ENCODE data around the gene TTC28.
"Not testable (repeated sequence)": the region's sequence is repeated elsewhere in the genome, so short reads cannot be mapped to it uniquely, and the experiment has no call there.

Gene TTC28

GRCh38 chr22:28217277-28217676, 462.4 kb downstream of the TTC28 start:
- no peak overlapping the region for H3K9ac ChIP-seq (ENCODE audit: low read length)
- no peaks in the 10 kb centered on the region for H3K36me3 ChIP-seq (ENCODE audit: control insufficient read depth, insufficient read depth, low read length, severe bottlenecking)
- DNase-seq (ENCODE audit: low read depth): no peak
- H3K4me3 ChIP-seq (ENCODE audit: low read length): no peak overlapping the region
- H3K27me3 ChIP-seq (replicated peaks; ENCODE audit: control insufficient read depth, insufficient read depth, low read length): no peaks in the 10 kb centered on the region
- H3K4me1 ChIP-seq (ENCODE audit: control insufficient read depth, insufficient read depth, low read length): no peaks in the 10 kb centered on the region
- H3K9me3 ChIP-seq (ENCODE audit: control insufficient read depth, low read length): no peaks in the 10 kb centered on the region

GRCh38 chr22:28214750-28215149, 464.9 kb downstream of the TTC28 start:
- H3K36me3 ChIP-seq (ENCODE audit: control insufficient read depth, insufficient read depth, low read length, severe bottlenecking); H3K9ac ChIP-seq (ENCODE audit: low read length); DNase-seq (ENCODE audit: low read depth); H3K4me1 ChIP-seq (ENCODE audit: control insufficient read depth, insufficient read depth, low read length); H3K9me3 ChIP-seq (ENCODE audit: control insufficient read depth, low read length); H3K27me3 ChIP-seq (replicated peaks; ENCODE audit: control insufficient read depth, insufficient read depth, low read length); H3K4me3 ChIP-seq (ENCODE audit: low read length): not testable (repeated sequence)

GRCh38 chr22:28209457-28209856, 470.2 kb downstream of the TTC28 start:
- H3K4me3 ChIP-seq (ENCODE audit: low read length): not testable (repeated sequence)

GRCh38 chr22:28208787-28209186, 470.9 kb downstream of the TTC28 start:
- Histone ChIP-seq H3K36me3 (ENCODE audit: control insufficient read depth, insufficient read depth, low read length, severe bottlenecking) (no peaks in the 10 kb centered on the region), H3K27me3 (replicated peaks; ENCODE audit: control insufficient read depth, insufficient read depth, low read length) (no peaks in the 10 kb centered on the region), H3K4me1 (ENCODE audit: control insufficient read depth, insufficient read depth, low read length) (peaks cover 18% of the 10 kb centered on the region), H3K9ac (ENCODE audit: low read length) (no peak overlapping the region), H3K9me3 (ENCODE audit: control insufficient read depth, low read length) (no peaks in the 10 kb centered on the region), H3K4me3 (ENCODE audit: low read length) (no peak overlapping the region)
- DNase-seq (ENCODE audit: low read depth): peak; percentile 39

More at GRCh38 chr22:28209457-28209856, 470.2 kb downstream of the TTC28 start:
- H3K9me3 ChIP-seq (ENCODE audit: control insufficient read depth, low read length); H3K9ac ChIP-seq (ENCODE audit: low read length); H3K36me3 ChIP-seq (ENCODE audit: control insufficient read depth, insufficient read depth, low read length, severe bottlenecking); DNase-seq (ENCODE audit: low read depth); H3K27me3 ChIP-seq (replicated peaks; ENCODE audit: control insufficient read depth, insufficient read depth, low read length): not testable (repeated sequence)
- peaks cover 18% of the 10 kb centered on the region for H3K4me1 ChIP-seq (ENCODE audit: control insufficient read depth, insufficient read depth, low read length)

- H3K9me3 ChIP-seq (ENCODE audit: control insufficient read depth, low read length): no peaks in the 10 kb centered on the region
- no peak overlapping the region for H3K4me3 ChIP-seq (ENCODE audit: low read length)
- DNase-seq (ENCODE audit: low read depth): no peak
- no peak overlapping the region for H3K9ac ChIP-seq (ENCODE audit: low read length)
- H3K27me3 ChIP-seq (replicated peaks; ENCODE audit: control insufficient read depth, insufficient read depth, low read length): no peaks in the 10 kb centered on the region
- no peaks in the 10 kb centered on the region for H3K36me3 ChIP-seq (ENCODE audit: control insufficient read depth, insufficient read depth, low read length, severe bottlenecking)
- peaks cover 18% of the 10 kb centered on the region for H3K4me1 ChIP-seq (ENCODE audit: control insufficient read depth, insufficient read depth, low read length)
Observed at GRCh38 chr22:28208036-28208435, 471.6 kb downstream of the TTC28 start.

GRCh38 chr22:28207281-28208030, 472.2 kb downstream of the TTC28 start:
- Histone ChIP-seq H3K9me3 (ENCODE audit: control insufficient read depth, low read length) (no peaks in the 10 kb centered on the region), H3K36me3 (ENCODE audit: control insufficient read depth, insufficient read depth, low read length, severe bottlenecking) (no peaks in the 10 kb centered on the region), H3K9ac (ENCODE audit: low read length) (no peak overlapping the region), H3K27me3 (replicated peaks; ENCODE audit: control insufficient read depth, insufficient read depth, low read length) (no peaks in the 10 kb centered on the region), H3K4me1 (ENCODE audit: control insufficient read depth, insufficient read depth, low read length) (peaks cover 18% of the 10 kb centered on the region), H3K4me3 (ENCODE audit: low read length) (no peak overlapping the region)
- DNase-seq (ENCODE audit: low read depth): peak; percentile 15

GRCh38 chr22:28205926-28206325, 473.7 kb downstream of the TTC28 start:
- H3K9ac ChIP-seq (ENCODE audit: low read length): no peak overlapping the region
- H3K36me3 ChIP-seq (ENCODE audit: control insufficient read depth, insufficient read depth, low read length, severe bottlenecking): no peaks in the 10 kb centered on the region
- no peak for DNase-seq (ENCODE audit: low read depth)
- no peak overlapping the region for H3K4me3 ChIP-seq (ENCODE audit: low read length)
- H3K4me1 ChIP-seq (ENCODE audit: control insufficient read depth, insufficient read depth, low read length): peaks cover 18% of the 10 kb centered on the region
- H3K27me3 ChIP-seq (replicated peaks; ENCODE audit: control insufficient read depth, insufficient read depth, low read length): no peaks in the 10 kb centered on the region
- no peaks in the 10 kb centered on the region for H3K9me3 ChIP-seq (ENCODE audit: control insufficient read depth, low read length)

- Histone ChIP-seq H3K4me3 (ENCODE audit: low read length) (no peak overlapping the region), H3K27me3 (replicated peaks; ENCODE audit: control insufficient read depth, insufficient read depth, low read length) (no peaks in the 10 kb centered on the region), H3K9ac (ENCODE audit: low read length) (no peak overlapping the region), H3K4me1 (ENCODE audit: control insufficient read depth, insufficient read depth, low read length) (peaks cover 18% of the 10 kb centered on the region), H3K9me3 (ENCODE audit: control insufficient read depth, low read length) (no peaks in the 10 kb centered on the region), H3K36me3 (ENCODE audit: control insufficient read depth, insufficient read depth, low read length, severe bottlenecking) (no peaks in the 10 kb centered on the region)
- DNase-seq (ENCODE audit: low read depth): no peak
Observed at GRCh38 chr22:28204382-28204781, 475.3 kb downstream of the TTC28 start.

- Histone ChIP-seq H3K4me1 (ENCODE audit: control insufficient read depth, insufficient read depth, low read length) (peaks cover 18% of the 10 kb centered on the region), H3K27me3 (replicated peaks; ENCODE audit: control insufficient read depth, insufficient read depth, low read length) (no peaks in the 10 kb centered on the region), H3K36me3 (ENCODE audit: control insufficient read depth, insufficient read depth, low read length, severe bottlenecking) (no peaks in the 10 kb centered on the region), H3K4me3 (ENCODE audit: low read length) (no peak overlapping the region), H3K9ac (ENCODE audit: low read length) (no peak overlapping the region), H3K9me3 (ENCODE audit: control insufficient read depth, low read length) (no peaks in the 10 kb centered on the region)
- DNase-seq (ENCODE audit: low read depth): no peak
Observed at GRCh38 chr22:28203286-28203685, 476.4 kb downstream of the TTC28 start.

GRCh38 chr22:28198692-28199091, 480.9 kb downstream of the TTC28 start:
- no peaks in the 10 kb centered on the region for H3K36me3 ChIP-seq (ENCODE audit: control insufficient read depth, insufficient read depth, low read length, severe bottlenecking)
- no peaks in the 10 kb centered on the region for H3K27me3 ChIP-seq (replicated peaks; ENCODE audit: control insufficient read depth, insufficient read depth, low read length)
- H3K9ac ChIP-seq (ENCODE audit: low read length): no peak overlapping the region
- no peaks in the 10 kb centered on the region for H3K9me3 ChIP-seq (ENCODE audit: control insufficient read depth, low read length)
- no peak overlapping the region for H3K4me3 ChIP-seq (ENCODE audit: low read length)
- no peak for DNase-seq (ENCODE audit: low read depth)
- no peaks in the 10 kb centered on the region for H3K4me1 ChIP-seq (ENCODE audit: control insufficient read depth, insufficient read depth, low read length)

- not testable (repeated sequence) for H3K9ac ChIP-seq (ENCODE audit: low read length); H3K36me3 ChIP-seq (ENCODE audit: control insufficient read depth, insufficient read depth, low read length, severe bottlenecking); DNase-seq (ENCODE audit: low read depth); H3K4me3 ChIP-seq (ENCODE audit: low read length); H3K4me1 ChIP-seq (ENCODE audit: control insufficient read depth, insufficient read depth, low read length); H3K27me3 ChIP-seq (replicated peaks; ENCODE audit: control insufficient read depth, insufficient read depth, low read length); H3K9me3 ChIP-seq (ENCODE audit: control insufficient read depth, low read length)
Observed at GRCh38 chr22:28191571-28191970, 488.1 kb downstream of the TTC28 start.
